WTC11 (cell line): ENCODE results near the gene FOXO1. TPM values are rescaled to one million over a fixed set of nuclear protein-coding genes. Genes with fewer than 3 reads are reported as not detected.

Experiments
- ATAC-seq: fragments of 200-7000 bp; cut with Tn5 transposase; 2 replicates; pipeline ENCODE4 v1.10.0; 2021; ENCODE audit warnings: mild to moderate bottlenecking, moderate library complexity
- CTCF ChIA-PET: fragments of 300-600 bp; sonication (Branson Sonifier 250); formaldehyde crosslinking; loops from one replicate; lab custom pipeline; 2021; ENCODE audit warnings: antibody characterized with exemption; lab: Charles Lee
- POLR2A ChIA-PET: fragments of 350-600 bp; sonication (Branson Sonifier 250); formaldehyde crosslinking; loops from one replicate; lab custom pipeline; 2021; ENCODE audit warnings: antibody characterized with exemption; lab: Charles Lee
- DNase-seq: peaks from one replicate; pipeline ENCODE4 v3.0.0; 2021; ENCODE audit warnings: low spot score
- H3K27ac Mint-ChIP-seq: 2 replicates; pipeline ENCODE4 v1.8.0; 2021; ENCODE audit warnings: mixed read lengths
- H3K27me3 Mint-ChIP-seq: 2 replicates; pipeline ENCODE4 v1.8.0; 2021; ENCODE audit warnings: low read depth, mild to moderate bottlenecking, moderate library complexity, mixed read lengths
- H3K36me3 Mint-ChIP-seq: 2 replicates; pipeline ENCODE4 v1.8.0; 2021; ENCODE audit warnings: mixed read lengths
- H3K4me1 Mint-ChIP-seq: 2 replicates; pipeline ENCODE4 v1.8.0; 2022; ENCODE audit warnings: mixed read lengths
- H3K4me3 Mint-ChIP-seq: 2 replicates; pipeline ENCODE4 v1.8.0; 2021; ENCODE audit warnings: mild to moderate bottlenecking, moderate library complexity, mixed read lengths
- H3K9me3 Mint-ChIP-seq: 2 replicates; pipeline ENCODE4 v1.8.0; 2021; ENCODE audit warnings: mixed read lengths
- ATF2 ChIP-seq: sonication (generic); formaldehyde crosslinking; IDR thresholded peaks from 2 replicates; pipeline ENCODE4 v1.8.1; 2022; ENCODE audit warnings: low read depth, missing genetic modification reagents, borderline replicate concordance
- CREM ChIP-seq: sonication (generic); formaldehyde crosslinking; IDR thresholded peaks from 2 replicates; pipeline ENCODE4 v1.8.1; 2022; ENCODE audit warnings: mild to moderate bottlenecking, missing genetic modification reagents, moderate library complexity
- FOXJ3 ChIP-seq: sonication (generic); formaldehyde crosslinking; IDR thresholded peaks from 2 replicates; pipeline ENCODE4 v1.9.0; 2021; ENCODE audit warnings: missing genetic modification reagents, mild to moderate bottlenecking, borderline replicate concordance
- FOXP1 ChIP-seq: sonication (generic); formaldehyde crosslinking; IDR thresholded peaks from 2 replicates; pipeline ENCODE4 v1.8.0; 2022; ENCODE audit warnings: missing genetic modification reagents, mild to moderate bottlenecking, moderate library complexity, borderline replicate concordance
- FOXP4 ChIP-seq: sonication (generic); formaldehyde crosslinking; IDR thresholded peaks from 2 replicates; pipeline ENCODE4 v1.8.0; 2022; ENCODE audit warnings: mild to moderate bottlenecking, missing genetic modification reagents
- GABPB1 ChIP-seq: sonication (generic); formaldehyde crosslinking; IDR thresholded peaks from 2 replicates; pipeline ENCODE4 v1.8.1; 2023; ENCODE audit warnings: mild to moderate bottlenecking, missing genetic modification reagents
- HMGA2 ChIP-seq: fragments of 250-450 bp; sonication (Bioruptor Pico); IDR thresholded peaks from 2 replicates; pipeline ENCODE4 v1.4.0; 2021; ENCODE audit warnings: mild to moderate bottlenecking, moderate library complexity
- JAZF1 ChIP-seq: fragments of 250-450 bp; sonication (Bioruptor Pico); IDR thresholded peaks from 2 replicates; pipeline ENCODE4 v1.9.0; 2021; ENCODE audit warnings: moderate library complexity, mild to moderate bottlenecking, inconsistent platforms
- JUN ChIP-seq: sonication (generic); formaldehyde crosslinking; IDR thresholded peaks from 2 replicates; pipeline ENCODE4 v1.8.0; 2023; ENCODE audit warnings: mild to moderate bottlenecking, missing genetic modification reagents
- OVOL2 ChIP-seq: fragments of 250-450 bp; sonication (Bioruptor Pico); IDR thresholded peaks from 2 replicates; pipeline ENCODE4 v1.9.0; 2021; ENCODE audit warnings: mild to moderate bottlenecking, borderline replicate concordance
- RORB ChIP-seq: fragments of 250-450 bp; sonication (Bioruptor Pico); IDR thresholded peaks from 2 replicates; pipeline ENCODE4 v1.9.0; 2021; ENCODE audit warnings: mild to moderate bottlenecking
- SMAD3 ChIP-seq: sonication (generic); formaldehyde crosslinking; IDR thresholded peaks from 2 replicates; pipeline ENCODE4 v1.8.0; 2022; ENCODE audit warnings: missing genetic modification reagents, mild to moderate bottlenecking, borderline replicate concordance
- SMAD4 ChIP-seq: sonication (generic); formaldehyde crosslinking; IDR thresholded peaks from 2 replicates; pipeline ENCODE4 v1.8.0; 2022; ENCODE audit warnings: mild to moderate bottlenecking, missing genetic modification reagents
- STAT6 ChIP-seq: sonication (generic); formaldehyde crosslinking; conservative IDR thresholded peaks from 2 replicates; pipeline ENCODE4 v1.8.1; 2023; ENCODE audit warnings: mild to moderate bottlenecking, low read depth, missing genetic modification reagents, moderate library complexity
- TP53 ChIP-seq: sonication (generic); formaldehyde crosslinking; IDR thresholded peaks from 2 replicates; pipeline ENCODE4 v1.8.1; 2023; ENCODE audit warnings: mild to moderate bottlenecking, missing genetic modification reagents
- ZBTB21 ChIP-seq: sonication (generic); formaldehyde crosslinking; IDR thresholded peaks from 2 replicates; pipeline ENCODE4 v1.8.1; 2023; ENCODE audit warnings: mild to moderate bottlenecking, missing genetic modification reagents, borderline replicate concordance
- ZNF121 ChIP-seq: sonication (generic); formaldehyde crosslinking; IDR thresholded peaks from 2 replicates; pipeline ENCODE4 v1.8.0; 2023; ENCODE audit warnings: missing genetic modification reagents
- ZNF219 ChIP-seq: sonication (generic); formaldehyde crosslinking; IDR thresholded peaks from 2 replicates; pipeline ENCODE4 v1.8.0; 2023; ENCODE audit warnings: missing genetic modification reagents, mild to moderate bottlenecking, borderline replicate concordance
- ZNF425 ChIP-seq: fragments of 250-450 bp; sonication (Bioruptor Pico); conservative IDR thresholded peaks from 2 replicates; pipeline ENCODE4 v1.9.0; 2021; ENCODE audit warnings: mild to moderate bottlenecking
- ZNF671 ChIP-seq: fragments of 250-450 bp; sonication (Bioruptor Pico); IDR thresholded peaks from 2 replicates; pipeline ENCODE4 v1.8.0; 2021; ENCODE audit warnings: mild to moderate bottlenecking
- total RNA-seq: library from RNA; stranded (reverse); gene quantifications from 3 replicates; pipeline ENCODE4 v1.2.3, GENCODE V29; 2021
- TF ChIP-seq, protein P1 (sequence below): sonication (generic); formaldehyde crosslinking; IDR thresholded peaks from 2 replicates; pipeline ENCODE4 v1.8.1; 2023; ENCODE audit warnings: mild to moderate bottlenecking, missing genetic modification reagents, moderate library complexity
- TF ChIP-seq, protein P2 (sequence below): fragments of 250-450 bp; sonication (Bioruptor Pico); IDR thresholded peaks from 2 replicates; pipeline ENCODE4 v1.9.0; 2021; ENCODE audit warnings: moderate library complexity, mild to moderate bottlenecking, inconsistent platforms, borderline replicate concordance
- TF ChIP-seq, protein P3 (sequence below): sonication (generic); formaldehyde crosslinking; IDR thresholded peaks from 2 replicates; pipeline ENCODE4 v1.8.0; 2022; ENCODE audit warnings: mild to moderate bottlenecking, missing genetic modification reagents

Gene FOXO1
- total RNA-seq, 1 experiment from 2014 or later, result 37.9 TPM

DNA sequence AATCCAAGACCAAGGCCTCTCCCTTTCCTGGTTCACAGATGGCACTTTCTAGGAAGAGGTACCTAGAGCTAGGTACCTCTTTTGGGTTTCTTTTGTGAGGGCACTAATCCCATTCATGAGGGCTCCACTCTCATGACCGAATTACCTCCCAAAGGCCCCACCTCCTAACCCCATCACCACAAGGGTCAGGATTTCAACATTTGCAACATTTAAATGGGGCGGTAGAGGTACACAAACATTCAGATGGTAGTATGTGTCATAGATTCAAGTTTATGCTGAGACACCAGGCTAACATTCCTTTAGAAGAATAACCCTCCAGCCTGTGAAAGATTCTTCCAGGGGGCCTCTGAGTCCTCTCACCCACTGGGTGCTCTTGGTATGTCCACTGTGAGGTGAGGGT is 116.3 kb downstream of the FOXO1 start (continued):
- TF ChIP-seq, protein P1, sequence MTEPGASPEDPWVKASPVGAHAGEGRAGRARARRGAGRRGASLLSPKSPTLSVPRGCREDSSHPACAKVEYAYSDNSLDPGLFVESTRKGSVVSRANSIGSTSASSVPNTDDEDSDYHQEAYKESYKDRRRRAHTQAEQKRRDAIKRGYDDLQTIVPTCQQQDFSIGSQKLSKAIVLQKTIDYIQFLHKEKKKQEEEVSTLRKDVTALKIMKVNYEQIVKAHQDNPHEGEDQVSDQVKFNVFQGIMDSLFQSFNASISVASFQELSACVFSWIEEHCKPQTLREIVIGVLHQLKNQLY (CRISPR knock-in tag), result no peak
- TF ChIP-seq HMGA2 (no peak), FOXJ3 (CRISPR knock-in tag) (no peak), SMAD3 (CRISPR knock-in tag) (no peak), ZBTB21 (CRISPR knock-in tag) (no peak), GABPB1 (CRISPR knock-in tag) (no peak), ATF2 (CRISPR knock-in tag) (no peak), CREM (CRISPR knock-in tag) (no peak), ZNF219 (CRISPR knock-in tag) (no peak)

GRCh38 chr13:40549500-40550094 is 116.8 kb downstream of the FOXO1 start:
- H3K4me3 Mint-ChIP-seq, result no peak overlapping the region
- H3K9me3 Mint-ChIP-seq, result no peaks in the 10 kb centered on the region
- no peaks in the 10 kb centered on the region for H3K36me3 Mint-ChIP-seq
- H3K4me1 Mint-ChIP-seq, result peaks cover 62% of the 10 kb centered on the region
- ATAC-seq (no peak), DNase-seq (no peak)
- H3K27ac Mint-ChIP-seq, result no peak overlapping the region
- TF ChIP-seq, protein P2, sequence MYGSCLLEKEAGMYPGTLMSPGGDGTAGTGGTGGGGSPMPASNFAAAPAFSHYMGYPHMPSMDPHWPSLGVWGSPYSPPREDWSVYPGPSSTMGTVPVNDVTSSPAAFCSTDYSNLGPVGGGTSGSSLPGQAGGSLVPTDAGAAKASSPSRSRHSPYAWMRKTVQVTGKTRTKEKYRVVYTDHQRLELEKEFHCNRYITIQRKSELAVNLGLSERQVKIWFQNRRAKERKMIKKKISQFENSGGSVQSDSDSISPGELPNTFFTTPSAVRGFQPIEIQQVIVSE (CRISPR knock-in tag), result no peak
- no peak for TF ChIP-seq FOXJ3 (CRISPR knock-in tag)
- TF ChIP-seq ZNF219 (CRISPR knock-in tag), result no peak
- TF ChIP-seq STAT6 (CRISPR knock-in tag), result no peak
- no peak for TF ChIP-seq RORB (CRISPR knock-in tag)
- no peak for TF ChIP-seq JUN (CRISPR knock-in tag)
- no peak for TF ChIP-seq JAZF1
- no peak for TF ChIP-seq ZNF425 (CRISPR knock-in tag)
- TF ChIP-seq, protein P3, sequence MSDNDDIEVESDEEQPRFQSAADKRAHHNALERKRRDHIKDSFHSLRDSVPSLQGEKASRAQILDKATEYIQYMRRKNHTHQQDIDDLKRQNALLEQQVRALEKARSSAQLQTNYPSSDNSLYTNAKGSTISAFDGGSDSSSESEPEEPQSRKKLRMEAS, result no peak
- no peak for TF ChIP-seq TP53 (CRISPR knock-in tag)
- no peak for TF ChIP-seq SMAD4
- no peak for TF ChIP-seq OVOL2 (CRISPR knock-in tag)
- TF ChIP-seq FOXP4 (CRISPR knock-in tag), result no peak
- TF ChIP-seq ZNF671 (CRISPR knock-in tag), result no peak
- TF ChIP-seq SMAD3 (CRISPR knock-in tag), result no peak
- TF ChIP-seq ZNF121 (CRISPR knock-in tag), result no peak
- TF ChIP-seq FOXP1 (CRISPR knock-in tag), result no peak
- no peaks in the 10 kb centered on the region for H3K27me3 Mint-ChIP-seq
- POLR2A ChIA-PET, result no interaction called here
- CTCF ChIA-PET, result no interaction called here
